ENCODE results near the gene PPIG. TPM values are rescaled to one million over a fixed set of nuclear protein-coding genes. Genes with fewer than 3 reads are reported as not detected.

PPIG gene
- total RNA-seq (2022; extraction: Qiagen RNA extraction) = 31.1 to 52.6 TPM (median 40.4 TPM) in 5 replicates

DNA sequence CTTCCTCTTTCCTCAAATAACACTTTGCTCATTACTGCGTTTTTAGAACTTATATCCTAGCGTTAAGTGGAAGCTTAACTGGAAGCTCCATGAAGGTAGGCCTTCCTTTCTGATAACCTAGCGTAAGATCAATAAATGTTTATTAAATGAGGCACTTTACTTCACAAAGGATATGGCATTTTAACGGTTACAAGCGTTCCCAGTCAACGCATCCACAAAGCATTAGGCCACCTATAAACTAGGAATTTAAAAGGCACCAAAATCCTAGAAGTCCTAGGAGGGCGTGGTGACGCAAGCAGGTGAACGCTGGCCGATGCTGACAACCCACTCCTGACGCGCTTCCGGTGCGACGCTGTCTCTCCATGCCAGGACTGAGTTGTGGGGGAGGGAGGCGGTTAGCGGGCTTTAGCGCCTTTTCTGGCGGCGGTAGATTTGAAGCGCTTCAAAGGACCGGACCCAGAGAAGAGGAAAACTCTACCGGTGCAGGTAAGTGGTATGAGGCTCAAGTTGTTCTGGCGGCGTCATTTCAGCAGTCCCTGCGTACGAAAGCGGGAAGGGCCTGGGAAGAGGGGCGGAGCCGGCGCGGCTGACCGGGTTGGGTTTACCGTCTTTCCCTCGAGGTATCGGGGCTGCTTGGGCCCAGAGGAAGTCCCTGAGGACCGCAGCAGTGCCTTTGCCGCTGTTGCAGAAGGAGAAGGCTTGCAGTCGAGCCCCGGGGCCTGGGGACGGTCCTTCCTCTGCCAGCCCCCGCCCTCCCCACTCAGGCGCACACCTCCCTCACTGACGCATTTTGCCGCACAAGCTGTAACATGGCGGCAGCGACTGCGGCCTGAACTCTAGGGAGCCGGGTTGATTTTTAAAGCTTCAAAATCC, at the start of gene PPIG:
PPIG (plus strand) TSS at position 347 of the 873 bp plus-strand sequence. CDS start 19,691 bp downstream, outside the sequence.

GRCh38 chr2:169573160-169573973, 10.8 kb upstream of the PPIG start, which contains the start of gene FASTKD1:
FASTKD1 (minus strand) TSS chr2:169573865; CDS start chr2:169572029, 1,836 bp downstream.

Other genes with a start within 250 kb of the PPIG start
- 0.01 to 0.06 TPM (median 0.02 TPM) in 3 of 5 replicates, not detected in the others for gene LRP2, start 221.8 kb upstream of the PPIG start, total RNA-seq (2022; extraction: Qiagen RNA extraction)
- 5.9 to 6.8 TPM (median 6.1 TPM) in 5 replicates for gene BBS5, start 104.9 kb upstream of the PPIG start, total RNA-seq (2022; extraction: Qiagen RNA extraction)
- 0.07 to 0.37 TPM (median 0.21 TPM) in 5 replicates for gene KLHL41, start 74.6 kb upstream of the PPIG start, total RNA-seq (2022; extraction: Qiagen RNA extraction)
- 21.8 to 24.9 TPM (median 23.3 TPM) in 5 replicates for gene FASTKD1, start 10.5 kb upstream of the PPIG start, total RNA-seq (2022; extraction: Qiagen RNA extraction)
- gene CFAP210, start 110.1 kb downstream of the PPIG start, total RNA-seq (2022; extraction: Qiagen RNA extraction) = 0.22 to 0.80 TPM (median 0.46 TPM) in 5 replicates
- 2.6 to 3.4 TPM (median 3.0 TPM) in 5 replicates for gene PHOSPHO2, start 110.1 kb downstream of the PPIG start, total RNA-seq (2022; extraction: Qiagen RNA extraction)
- 6.8 to 11.1 TPM (median 9.2 TPM) in 5 replicates for gene KLHL23, start 149.5 kb downstream of the PPIG start, total RNA-seq (2022; extraction: Qiagen RNA extraction)
- gene SSB, start 214.5 kb downstream of the PPIG start, total RNA-seq (2022; extraction: Qiagen RNA extraction) = 130 to 194 TPM (median 137 TPM) in 5 replicates
- gene METTL5, start 240.6 kb downstream of the PPIG start, total RNA-seq (2022; extraction: Qiagen RNA extraction) = 64.8 to 97.2 TPM (median 66.6 TPM) in 5 replicates
- gene UBR3, start 243.1 kb downstream of the PPIG start, total RNA-seq (2022; extraction: Qiagen RNA extraction) = 8.2 to 11.5 TPM (median 9.7 TPM) in 5 replicates